ENCODE data around the gene DLGAP5.

Gene DLGAP5

GRCh38 chr14:55190906-55191202 lies 531 bp downstream of the DLGAP5 start:
- Histone ChIP-seq H3K9me2 (replicated peaks; ENCODE audit: insufficient read depth, low read length) (no peaks in the 10 kb centered on the region), H3K4me2 (ENCODE audit: low read depth, low read length, poor library complexity, severe bottlenecking) (peak overlapping the region; percentile 78), H3K27me3 (ENCODE audit: low read length) (no peaks in the 10 kb centered on the region), H3K36me3 (ENCODE audit: low read length) (peaks cover 16% of the 10 kb centered on the region; the same call in 1 of the 2 replicates), H2AFZ (ENCODE audit: low read depth, low read length, severe bottlenecking) (peak overlapping the region; percentile 80), H3K9ac (ENCODE audit: low read length) (peak overlapping the region; percentile 78), H3K4me3 (ENCODE audit: insufficient read depth, low read length, poor library complexity, severe bottlenecking) (peak overlapping the region; percentile 71), H3F3A (ENCODE audit: insufficient read depth) (0 out of 2 replicates have a peak, but pooled peaks cover 3% of the 10 kb centered on the region), H3K27ac (ENCODE audit: low read depth, low read length) (peak overlapping the region; percentile 70), H4K20me1 (ENCODE audit: low read depth, low read length) (0 out of 2 replicates have a peak, but pooled peaks cover 10% of the 10 kb centered on the region), H3K9me3 (ENCODE audit: insufficient read depth, low read length) (no peaks in the 10 kb centered on the region), H3K79me2 (ENCODE audit: insufficient read depth, low read length) (peaks cover 51% of the 10 kb centered on the region)
- TF ChIP-seq CTCF (IDR thresholded peaks at IDR 0.05; ENCODE audit: insufficient read depth, low read length, poor library complexity, severe bottlenecking) (no peak), EZH2phosphoT487 (conservative IDR thresholded peaks at IDR 0.05; ENCODE audit: low read length) (no peak)

- Histone ChIP-seq H3K36me3 (ENCODE audit: low read length) (peaks cover 16% of the 10 kb centered on the region; the same call in 1 of the 2 replicates), H3K9me3 (ENCODE audit: insufficient read depth, low read length) (no peaks in the 10 kb centered on the region), H3K4me2 (ENCODE audit: low read depth, low read length, poor library complexity, severe bottlenecking) (peak overlapping the region; percentile 78), H3K9me2 (replicated peaks; ENCODE audit: insufficient read depth, low read length) (no peaks in the 10 kb centered on the region), H3K27ac (ENCODE audit: low read depth, low read length) (no peak overlapping the region; the same call in 1 of the 2 replicates), H2AFZ (ENCODE audit: low read depth, low read length, severe bottlenecking) (no peak overlapping the region), H3K4me3 (ENCODE audit: insufficient read depth, low read length, poor library complexity, severe bottlenecking) (no peak overlapping the region), H3K79me2 (ENCODE audit: insufficient read depth, low read length) (peaks cover 63% of the 10 kb centered on the region), H3F3A (ENCODE audit: insufficient read depth) (0 out of 2 replicates have a peak, but pooled peaks cover 3% of the 10 kb centered on the region), H3K27me3 (ENCODE audit: low read length) (no peaks in the 10 kb centered on the region), H4K20me1 (ENCODE audit: low read depth, low read length) (0 out of 2 replicates have a peak, but pooled peaks cover 10% of the 10 kb centered on the region), H3K9ac (ENCODE audit: low read length) (peak overlapping the region; percentile 78; the same call in 1 of the 2 replicates)
- TF ChIP-seq CTCF (IDR thresholded peaks at IDR 0.05; ENCODE audit: insufficient read depth, low read length, poor library complexity, severe bottlenecking) (no peak), EZH2phosphoT487 (conservative IDR thresholded peaks at IDR 0.05; ENCODE audit: low read length) (no peak)
Measured at GRCh38 chr14:55188686-55189295, 2.6 kb downstream of the DLGAP5 start.

GRCh38 chr14:55180434-55180833 lies 11.0 kb downstream of the DLGAP5 start:
- H2AFZ ChIP-seq (ENCODE audit: low read depth, low read length, severe bottlenecking): no peak overlapping the region
- no peak overlapping the region for H3K27ac ChIP-seq (ENCODE audit: low read depth, low read length)
- peaks cover 60% of the 10 kb centered on the region for H3K36me3 ChIP-seq (ENCODE audit: low read length)
- TF ChIP-seq EZH2phosphoT487 (conservative IDR thresholded peaks at IDR 0.05; ENCODE audit: low read length) (no peak), CTCF (IDR thresholded peaks at IDR 0.05; ENCODE audit: insufficient read depth, low read length, poor library complexity, severe bottlenecking) (no peak)
- no peak overlapping the region for H3K4me3 ChIP-seq (ENCODE audit: insufficient read depth, low read length, poor library complexity, severe bottlenecking)
- H3K9me2 ChIP-seq (replicated peaks; ENCODE audit: insufficient read depth, low read length): no peaks in the 10 kb centered on the region
- peaks cover 5% of the 10 kb centered on the region; the same call in 1 of the 2 replicates for H3F3A ChIP-seq (ENCODE audit: insufficient read depth)
- H4K20me1 ChIP-seq (ENCODE audit: low read depth, low read length): no peaks in the 10 kb centered on the region
- H3K79me2 ChIP-seq (ENCODE audit: insufficient read depth, low read length): peaks cover 23% of the 10 kb centered on the region; the same call in 1 of the 2 replicates
- H3K27me3 ChIP-seq (ENCODE audit: low read length): no peaks in the 10 kb centered on the region
- H3K9ac ChIP-seq (ENCODE audit: low read length): no peak overlapping the region
- H3K4me2 ChIP-seq (ENCODE audit: low read depth, low read length, poor library complexity, severe bottlenecking): no peak overlapping the region
- H3K9me3 ChIP-seq (ENCODE audit: insufficient read depth, low read length): no peaks in the 10 kb centered on the region
